HPDE6-E6E7 (cell line): ENCODE data around the gene MRPL10.

Source experiments
- DNase-seq: peaks from one replicate; pipeline ENCODE4 v3.0.0; 2011; ENCODE audit warnings: missing footprints; ENCODE audit errors: extremely low spot score

MRPL10 gene

GRCh38 chr17:47860386-47860785 is 29.0 kb upstream of the MRPL10 start:
- no peak for DNase-seq

DNA sequence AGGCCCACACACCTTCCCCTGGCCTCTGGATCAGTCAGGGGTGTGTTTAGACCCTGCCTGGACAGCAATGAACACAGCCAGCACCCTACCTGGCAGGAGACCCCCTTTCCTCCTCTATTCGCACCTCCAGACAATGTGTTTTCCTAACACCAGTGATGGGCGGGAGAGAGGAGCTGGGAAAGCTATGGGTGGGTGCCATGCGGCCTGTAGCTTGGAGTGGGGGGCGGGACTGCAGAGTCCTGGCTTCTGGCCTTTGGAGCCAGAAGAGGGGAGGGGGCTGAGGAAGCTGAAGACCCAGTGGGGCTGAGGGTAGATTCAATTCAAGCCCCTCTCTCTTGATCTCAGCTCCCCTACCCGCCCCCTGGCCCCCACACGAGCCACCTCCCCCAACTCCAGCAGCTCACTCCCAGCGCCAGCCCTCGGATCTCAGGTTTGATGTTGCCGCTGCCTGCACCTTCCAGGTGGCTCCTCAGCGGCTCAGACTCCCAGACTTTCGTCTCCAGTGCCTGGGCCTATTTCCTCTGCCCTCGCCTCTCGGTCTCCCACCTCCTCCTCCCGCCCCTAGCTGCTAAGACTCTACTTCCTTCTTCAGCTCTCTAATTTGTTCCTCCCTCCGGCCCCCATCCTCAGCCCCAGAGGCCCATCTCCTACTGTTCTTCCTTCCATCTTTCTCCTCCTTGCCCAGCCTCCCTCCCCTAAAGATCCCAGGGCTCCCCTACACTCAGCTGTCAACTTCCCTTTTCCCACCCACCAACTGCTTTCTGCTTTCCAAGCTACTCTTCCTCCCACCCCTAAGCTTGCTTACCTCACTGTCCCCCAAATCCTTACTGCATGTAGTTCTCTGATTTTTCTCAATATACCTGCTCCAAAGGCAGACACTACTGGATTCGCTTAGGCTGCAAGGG is 26.5 kb upstream of the MRPL10 start:
- DNase-seq, result no peak

DNA sequence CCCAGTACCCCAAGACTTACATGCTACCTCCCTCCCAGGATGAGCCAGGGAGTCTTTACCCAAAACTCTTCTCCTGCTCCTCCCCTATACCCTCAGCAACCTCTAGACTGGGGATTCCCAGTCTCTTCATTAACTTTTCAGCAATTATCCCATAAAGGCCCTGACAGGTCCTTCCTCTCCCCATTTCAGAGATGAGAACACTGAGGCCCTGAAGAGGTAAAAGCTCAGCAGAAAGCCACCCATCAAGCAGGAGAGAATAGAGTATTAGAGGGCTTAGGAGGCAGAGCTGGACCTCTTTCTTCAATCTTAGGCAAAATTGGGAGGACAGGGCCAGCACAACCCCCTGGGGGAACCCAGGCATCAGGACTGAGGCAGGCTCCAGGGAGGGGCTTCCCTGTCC is 25.5 kb upstream of the MRPL10 start:
- no peak for DNase-seq

DNA sequence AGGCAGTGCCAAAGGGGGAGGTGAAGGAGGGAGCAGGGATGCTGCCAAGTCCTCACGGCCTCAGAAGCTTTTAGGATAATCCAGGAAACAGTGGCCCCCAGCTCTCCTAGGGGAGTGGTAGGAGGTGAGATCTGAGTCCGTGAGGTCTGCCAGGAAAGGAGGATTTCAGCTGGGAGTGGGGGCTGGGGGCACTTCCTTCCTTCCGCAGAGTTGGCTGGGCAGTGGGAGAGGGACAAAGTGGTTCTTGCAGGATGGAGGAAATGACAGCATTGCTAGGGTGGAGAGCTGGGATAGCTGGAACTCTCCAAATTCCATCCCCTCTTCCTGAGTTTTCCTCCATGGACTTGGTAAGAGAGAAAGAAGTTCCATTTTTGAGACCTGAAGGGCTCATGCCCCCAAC is 24.4 kb upstream of the MRPL10 start:
- no peak for DNase-seq

DNA sequence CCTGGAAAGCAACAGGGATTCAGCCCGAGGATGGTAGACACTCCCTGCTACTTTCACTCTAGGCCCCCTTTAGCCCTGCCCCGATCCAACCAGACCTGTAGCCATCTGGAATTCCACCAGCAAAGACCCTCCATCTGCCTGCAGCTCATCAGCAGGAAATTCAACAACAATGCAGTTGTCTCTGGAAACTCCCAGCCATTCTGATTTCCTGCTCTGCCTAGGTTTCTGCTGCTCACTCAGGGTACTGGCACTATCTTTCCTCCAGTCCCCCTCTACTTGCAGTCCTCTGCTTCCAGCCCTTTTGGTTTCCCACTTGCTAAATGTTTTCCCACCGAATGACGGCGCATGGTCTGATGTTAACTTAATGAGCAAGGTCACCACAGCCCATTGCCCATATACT is 22.3 kb upstream of the MRPL10 start:
- no peak for DNase-seq

DNA sequence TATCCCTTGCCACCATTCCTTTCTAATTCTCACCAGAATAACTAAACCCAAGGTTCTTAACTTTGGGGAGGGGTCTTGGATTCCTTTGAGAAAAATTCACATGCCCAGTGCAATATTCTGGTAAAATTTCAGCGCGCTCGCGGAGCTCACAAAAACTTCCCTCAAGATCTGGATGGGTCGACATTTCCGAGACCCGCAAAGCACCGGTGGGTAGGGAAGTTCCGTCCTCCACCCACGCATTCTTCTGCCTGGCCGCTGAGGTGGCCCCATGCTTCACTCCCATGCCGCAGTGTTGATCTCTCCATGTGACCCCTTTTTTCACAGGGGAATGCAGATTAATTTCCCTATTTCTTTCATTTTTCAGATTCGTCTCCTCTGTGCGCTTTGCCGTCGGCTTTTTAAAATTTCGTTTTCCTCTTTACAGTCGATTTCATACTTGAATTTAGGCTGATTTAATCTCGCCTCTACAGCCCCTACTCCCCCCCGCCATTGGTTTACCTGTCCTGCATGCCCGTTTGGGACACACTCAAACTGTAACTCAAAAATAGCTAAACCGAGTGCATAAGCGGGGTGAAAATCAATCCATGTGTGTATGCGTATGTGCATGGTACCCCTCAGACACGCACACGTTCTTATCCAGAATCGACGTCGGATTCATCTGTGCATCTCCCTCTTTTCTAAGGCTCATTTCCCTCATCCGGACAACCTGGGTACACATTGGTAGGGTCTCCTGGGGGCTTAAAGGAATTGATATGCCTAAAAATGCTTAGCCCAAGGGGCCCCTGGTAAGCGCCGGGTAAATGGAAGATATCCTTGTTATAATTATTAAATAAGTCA is 21.0 kb upstream of the MRPL10 start:
- no peak for DNase-seq

DNA sequence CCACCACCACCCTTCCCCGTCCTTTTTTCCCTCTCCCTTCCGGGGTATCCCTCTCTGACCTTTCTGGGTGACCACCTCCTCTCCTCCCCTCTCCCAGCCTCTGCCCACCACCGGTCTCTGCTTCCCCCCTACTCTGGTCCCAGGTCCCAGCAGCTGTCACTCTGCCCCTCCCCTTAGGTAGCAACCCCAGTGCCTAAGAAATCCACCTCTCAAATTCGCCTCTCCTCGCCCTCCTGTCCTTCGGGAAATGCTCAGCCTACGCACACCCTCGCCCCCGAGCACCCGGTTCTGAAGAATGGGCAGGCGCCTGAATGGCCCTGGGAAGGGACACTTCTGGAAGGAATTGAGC is 20.4 kb upstream of the MRPL10 start:
- no peak for DNase-seq

- DNase-seq, result peak; percentile 96
Measured at GRCh38 chr17:47850692-47851573, 19.6 kb upstream of the MRPL10 start, which contains the start of gene SP6. Gene SP6 (minus strand): TSS chr17:47851163. CDS start chr17:47848429, 2,734 bp downstream.

DNA sequence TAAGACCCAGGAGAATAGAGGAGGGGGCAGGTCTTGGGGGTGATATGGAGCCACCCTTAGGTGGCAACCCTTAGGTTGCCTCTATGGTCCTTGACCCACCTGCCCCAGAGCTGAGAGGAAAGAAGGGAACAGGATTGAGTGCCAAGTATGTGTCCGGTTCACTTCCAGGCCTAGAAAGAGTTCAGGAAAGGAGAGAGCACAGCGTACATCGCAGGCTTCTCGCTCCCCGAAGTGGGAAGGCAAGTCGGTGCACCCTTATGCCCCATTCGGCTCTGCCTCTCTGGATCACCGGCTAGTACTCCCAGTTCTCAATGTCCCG is 19.0 kb upstream of the MRPL10 start:
- no peak for DNase-seq

DNA sequence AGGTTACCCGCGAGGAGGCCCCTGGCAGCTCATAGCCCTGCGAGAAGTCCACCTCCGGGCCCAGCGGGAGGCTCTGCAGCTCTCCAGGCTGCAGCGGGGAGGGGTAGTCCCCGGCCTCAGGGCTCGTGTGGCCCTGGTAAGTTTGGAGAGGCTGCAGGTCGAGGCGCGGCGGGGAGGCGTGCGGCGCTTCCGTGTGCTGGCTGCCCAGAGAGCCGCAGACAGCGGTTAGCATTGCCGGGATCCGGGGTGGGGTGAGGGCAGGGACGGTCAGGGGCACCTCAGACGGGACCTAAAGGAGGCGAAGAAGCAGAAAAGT is 16.8 kb upstream of the MRPL10 start:
- DNase-seq, result no peak

DNA sequence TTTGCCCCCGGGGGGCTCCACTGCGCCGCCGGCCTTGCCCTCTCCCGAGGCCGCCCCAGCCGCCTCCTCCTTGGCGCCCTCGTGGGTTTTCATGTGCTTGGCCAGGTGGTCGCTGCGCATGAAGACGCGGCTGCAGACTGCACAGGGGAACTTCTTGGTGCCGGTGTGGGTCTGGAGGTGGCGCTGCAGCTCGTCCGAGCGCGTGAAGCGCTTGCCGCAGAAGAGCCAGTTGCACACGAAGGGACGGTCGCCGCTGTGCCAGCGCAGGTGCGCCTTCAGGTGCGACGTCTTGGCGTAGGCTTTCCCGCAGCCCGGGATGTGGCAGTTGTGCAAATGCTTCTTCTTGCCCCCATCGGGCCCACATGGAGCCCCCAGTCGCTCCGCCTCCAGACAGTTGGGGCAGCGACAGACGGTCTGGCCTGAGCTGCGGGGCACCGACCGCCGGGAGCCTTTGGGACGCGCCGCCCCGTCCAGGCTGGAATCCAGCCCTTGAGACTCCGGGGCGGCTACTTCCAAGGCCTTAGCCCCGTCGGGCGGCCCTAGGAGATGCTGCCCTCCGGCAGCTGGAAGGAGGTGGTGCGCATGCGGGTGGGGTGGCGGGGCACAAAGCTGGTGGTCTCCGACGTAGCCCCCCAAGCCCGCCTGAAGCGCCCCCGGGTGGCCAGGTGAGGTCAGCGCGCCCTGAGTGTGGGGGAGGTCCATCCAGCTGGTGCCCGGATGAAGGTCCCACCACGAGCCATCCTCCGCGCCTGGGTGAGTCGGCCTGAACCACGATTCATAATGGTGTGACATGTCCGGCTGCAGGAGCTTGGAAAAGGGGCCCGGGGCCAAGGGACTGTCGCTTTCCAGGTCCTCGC is 16.2 kb upstream of the MRPL10 start:
- DNase-seq, result no peak

- no peak for DNase-seq
Measured at GRCh38 chr17:47846716-47847340, 15.5 kb upstream of the MRPL10 start.

GRCh38 chr17:47845716-47846075 is 14.4 kb upstream of the MRPL10 start:
- DNase-seq, result no peak

- peak; percentile 28 for DNase-seq
Measured at GRCh38 chr17:47844814-47845715, 13.7 kb upstream of the MRPL10 start.

DNA sequence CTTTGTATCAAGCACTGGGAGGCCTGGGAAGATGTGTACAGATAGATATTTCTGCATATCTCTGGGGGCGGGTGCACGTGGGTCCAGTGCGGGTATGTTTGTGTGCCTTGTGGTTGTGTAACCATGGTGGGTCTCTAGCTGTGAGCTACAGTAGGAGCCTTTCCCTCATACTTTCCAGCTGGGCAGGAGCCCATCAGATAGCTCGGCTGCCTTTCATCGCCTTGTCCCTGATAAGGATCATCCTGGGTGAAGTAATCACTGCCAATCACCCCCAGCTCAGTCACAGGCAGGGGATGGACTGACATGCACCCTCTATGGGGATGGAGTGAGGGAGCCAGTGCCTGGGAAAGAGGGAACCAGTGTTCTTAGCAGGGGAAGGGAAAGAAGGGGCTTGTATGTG is 12.9 kb upstream of the MRPL10 start:
- DNase-seq, result no peak

- no peak for DNase-seq
Measured at GRCh38 chr17:47843391-47843730, 12.0 kb upstream of the MRPL10 start.

DNA sequence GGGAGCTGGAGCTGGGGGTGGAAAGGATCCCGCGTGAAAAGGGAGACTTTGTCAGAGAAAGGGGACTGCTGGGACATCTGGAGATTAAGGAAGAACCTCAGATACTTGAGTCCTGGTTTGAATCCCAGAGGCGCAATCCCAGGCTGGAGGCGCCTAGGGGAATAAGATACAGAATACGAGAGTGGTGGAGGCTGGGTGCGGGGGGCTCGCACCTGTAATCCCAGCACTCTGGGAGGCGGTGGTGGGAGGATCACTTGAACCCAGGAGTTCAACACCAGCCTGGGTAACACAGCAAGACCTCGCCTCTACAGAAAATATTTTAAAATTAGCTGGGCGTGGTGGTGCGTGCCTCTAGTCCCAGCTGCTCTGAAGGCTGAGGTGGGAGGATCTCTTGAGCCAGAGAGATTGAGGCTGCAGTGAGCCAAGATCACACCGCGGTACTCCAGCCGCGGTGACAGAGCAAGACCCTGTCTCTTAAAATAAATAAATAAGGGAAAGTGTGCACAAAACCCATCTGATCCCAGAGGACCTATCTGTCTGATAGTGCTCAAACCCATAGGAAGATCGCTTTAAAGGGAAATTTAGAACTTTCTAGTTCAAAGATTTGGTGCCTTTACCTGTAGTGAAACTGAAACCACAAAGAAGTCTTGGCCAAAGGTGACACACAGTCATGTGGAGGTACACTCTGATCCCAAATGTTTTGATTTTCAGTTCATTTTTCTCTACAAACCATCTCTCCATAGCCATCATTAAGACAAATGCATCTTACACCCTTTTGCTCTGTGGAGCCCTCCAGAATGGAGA is 10.3 kb upstream of the MRPL10 start:
- no peak for DNase-seq

GRCh38 chr17:47840742-47841487 is 9.6 kb upstream of the MRPL10 start, which contains the start of gene SCRN2:
Gene SCRN2 (minus strand): TSS chr17:47841273. CDS start chr17:47840843, 430 bp downstream.
- peak; percentile 89 for DNase-seq
